ENCODE results near the gene GH2. TPM values are rescaled to one million over a fixed set of nuclear protein-coding genes. Genes with fewer than 3 reads are reported as not detected.
"Not testable (repeated sequence)": the region's sequence is repeated elsewhere in the genome, so short reads cannot be mapped to it uniquely, and the experiment has no call there.

GH2 gene
- total RNA-seq, 1 donor from 2014 or later, result 4.1 TPM

DNA sequence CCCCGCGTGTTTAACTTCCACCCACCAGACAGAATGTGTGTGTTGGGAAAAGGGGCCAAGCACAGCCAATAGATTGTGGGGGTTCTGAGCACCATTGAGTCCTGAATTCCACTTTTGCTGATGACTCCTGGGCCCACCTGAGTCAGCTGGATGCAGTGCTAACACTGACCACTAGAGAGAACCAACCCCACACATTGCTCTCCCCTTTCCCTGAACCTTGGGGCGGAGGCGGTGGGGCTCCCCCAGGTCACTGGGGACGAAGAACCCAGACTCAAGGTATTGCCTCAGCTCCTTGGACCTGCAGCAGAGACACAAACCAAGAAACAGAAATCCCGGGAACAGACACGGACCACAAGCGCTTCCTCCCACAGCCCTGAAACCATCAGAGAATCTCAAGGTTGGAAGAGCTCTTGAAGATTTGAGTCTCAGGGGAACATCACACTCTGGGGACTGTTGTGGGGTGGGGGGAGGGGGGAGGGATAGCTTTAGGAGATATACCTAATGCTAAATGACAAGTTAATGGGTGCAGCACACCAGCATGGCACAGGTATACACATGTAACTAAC lies 7.6 kb downstream of the GH2 start:
- DNase-seq (ENCODE audit: low spot score), result not testable (repeated sequence)

DNA sequence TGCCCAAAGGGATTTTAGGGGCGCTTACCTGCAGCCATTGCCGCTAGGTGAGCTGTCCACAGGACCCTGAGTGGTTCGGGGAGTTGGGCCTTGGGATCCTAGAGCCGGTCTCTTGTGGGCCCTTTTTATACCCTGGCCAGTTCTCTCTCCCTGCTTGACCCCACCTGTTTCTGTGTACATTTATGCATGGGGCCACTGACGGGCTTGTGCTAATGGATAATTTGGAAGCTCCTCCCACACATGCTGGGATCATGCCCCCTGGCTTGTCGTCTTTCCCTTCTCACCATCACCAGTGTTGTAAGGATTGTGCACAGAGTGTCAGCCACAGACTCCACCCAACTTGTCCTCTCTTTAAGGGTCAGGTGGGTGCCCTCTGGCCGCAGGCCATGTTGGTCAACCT lies 8.2 kb downstream of the GH2 start, which contains the start of gene CSH2:
CSH2 (minus strand) TSS at position 101 of the 400 bp plus-strand sequence; CDS start at position 38, 63 bp downstream.
- not testable (repeated sequence) for DNase-seq (ENCODE audit: low spot score)

DNA sequence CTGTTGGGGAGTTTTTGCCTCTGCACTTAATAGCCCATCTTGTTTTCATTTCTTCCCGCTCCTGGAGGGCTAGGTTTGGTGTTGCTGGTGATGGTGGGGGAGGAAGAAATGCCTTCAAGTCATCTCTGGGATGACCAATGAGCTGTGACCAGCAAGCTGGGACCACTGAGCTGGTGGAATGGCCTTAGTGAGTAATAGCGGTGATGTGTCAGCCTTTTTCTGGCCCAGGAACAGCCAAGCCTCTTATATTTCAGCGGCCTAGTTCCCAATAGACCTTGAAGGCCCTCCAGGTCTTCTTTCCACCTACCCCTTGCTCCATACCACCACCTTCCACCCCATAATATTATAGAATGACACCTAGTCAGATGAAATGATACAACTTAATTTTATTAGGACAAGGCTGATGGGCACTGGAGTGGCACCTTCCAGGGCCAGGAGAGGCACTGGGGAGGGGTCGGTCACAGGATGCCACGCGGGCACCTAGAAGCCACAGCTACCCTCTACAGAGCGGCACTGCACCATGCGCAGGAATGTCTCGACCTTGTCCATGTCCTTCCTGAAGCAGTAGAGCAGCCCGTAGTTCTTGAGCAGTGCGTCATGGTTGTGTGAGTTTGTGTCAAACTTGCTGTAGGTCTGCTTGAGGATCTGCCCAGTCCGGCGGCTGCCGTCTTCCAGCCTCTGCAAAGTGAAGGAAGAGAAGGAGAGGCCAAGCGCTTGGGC lies 9.9 kb downstream of the GH2 start:
- not testable (repeated sequence) for DNase-seq (ENCODE audit: low spot score)

DNA sequence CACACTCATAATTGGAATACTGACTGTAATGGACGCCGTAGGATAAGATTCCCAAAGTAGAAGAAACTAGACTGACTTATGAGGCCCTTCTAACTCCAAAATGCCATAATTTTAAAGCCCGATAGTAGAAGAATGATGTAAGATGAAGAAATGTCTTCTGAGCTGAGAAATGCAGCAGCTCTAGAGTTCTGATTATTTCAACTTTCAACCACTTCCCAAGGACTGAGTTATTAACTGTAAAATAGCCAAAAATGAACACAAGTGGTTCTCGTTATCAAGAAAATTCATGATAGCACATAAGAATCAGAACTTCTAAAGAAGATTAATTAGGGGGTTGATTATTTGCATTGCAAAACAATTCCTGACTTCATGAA lies 11.5 kb downstream of the GH2 start:
- not testable (repeated sequence) for DNase-seq (ENCODE audit: low spot score)

DNA sequence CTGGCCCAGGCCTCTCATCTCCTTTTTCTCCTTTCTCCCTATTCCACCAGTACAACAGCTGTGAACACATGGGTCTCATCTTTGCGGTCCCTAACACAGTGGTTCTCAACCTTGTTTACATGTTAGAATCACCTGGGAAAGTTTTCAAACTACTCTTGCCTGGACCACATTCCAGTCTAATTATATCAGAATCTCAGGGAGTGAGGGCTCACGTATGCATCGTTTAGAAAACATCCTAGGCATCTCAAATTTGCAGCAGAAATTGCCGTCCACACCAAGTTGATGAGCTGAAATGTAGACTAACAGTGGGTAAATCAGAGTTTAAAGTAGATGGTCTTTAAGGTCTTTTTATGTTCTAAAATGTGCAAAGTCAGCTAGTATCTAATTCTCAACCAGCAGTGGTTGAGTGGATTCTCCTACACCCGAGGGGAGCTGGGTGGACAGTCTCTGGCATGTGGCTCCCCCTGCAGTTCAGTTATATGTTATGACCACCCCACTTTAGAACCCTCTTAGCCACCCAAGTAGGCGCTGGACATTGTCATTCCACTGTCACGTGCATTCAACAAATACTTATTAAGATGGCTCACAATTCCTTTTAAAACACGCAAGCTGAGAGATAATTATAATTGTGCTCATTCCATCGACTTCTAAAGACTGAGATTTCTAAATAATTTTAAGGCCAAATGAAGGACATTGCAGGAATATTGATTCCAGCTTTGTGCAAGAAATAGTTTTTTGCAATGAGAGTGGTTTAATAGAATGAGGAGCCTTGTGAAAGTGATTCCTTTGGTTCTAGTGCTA lies 12.1 kb downstream of the GH2 start:
- DNase-seq (ENCODE audit: low spot score), result not testable (repeated sequence)

DNA sequence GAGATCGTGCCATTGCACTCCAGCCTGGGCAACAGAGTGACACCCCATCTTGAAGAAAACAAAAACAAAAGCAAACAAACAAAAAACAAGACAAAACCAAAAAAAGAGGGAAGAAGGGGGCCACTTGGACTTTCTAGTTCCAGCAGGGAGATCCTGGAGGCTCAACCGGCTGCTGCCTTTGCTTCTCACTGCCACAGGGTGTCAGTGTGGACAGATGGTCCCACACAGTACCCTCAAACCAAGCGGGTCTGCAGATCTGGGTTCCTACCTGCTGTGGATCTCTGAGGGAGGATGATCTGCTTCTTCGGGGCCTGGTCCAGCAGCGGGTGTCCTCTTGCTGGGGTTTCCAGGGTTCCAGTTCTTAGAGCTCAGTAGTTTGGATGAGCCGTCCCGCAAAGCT lies 15.1 kb downstream of the GH2 start:
- DNase-seq (ENCODE audit: low spot score), result not testable (repeated sequence)

DNA sequence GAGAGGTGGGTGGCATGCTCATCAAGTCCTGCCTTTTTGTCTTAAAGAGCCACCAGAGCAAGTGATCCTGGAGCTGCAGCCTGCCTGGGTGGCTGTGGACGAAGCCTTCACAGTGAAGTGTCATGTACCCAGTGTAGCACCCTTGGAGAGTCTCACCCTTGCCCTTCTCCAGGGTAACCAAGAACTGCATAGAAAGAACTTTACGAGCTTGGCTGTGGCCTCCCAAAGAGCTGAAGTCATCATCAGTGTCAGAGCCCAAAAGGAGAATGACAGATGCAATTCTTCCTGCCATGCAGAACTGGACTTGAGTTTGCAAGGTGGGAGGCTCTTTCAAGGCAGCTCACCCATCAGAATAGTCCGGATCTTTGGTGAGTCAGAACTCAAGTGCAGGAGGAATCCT lies 22.5 kb downstream of the GH2 start:
- DNase-seq (ENCODE audit: low spot score), result no peak

DNA sequence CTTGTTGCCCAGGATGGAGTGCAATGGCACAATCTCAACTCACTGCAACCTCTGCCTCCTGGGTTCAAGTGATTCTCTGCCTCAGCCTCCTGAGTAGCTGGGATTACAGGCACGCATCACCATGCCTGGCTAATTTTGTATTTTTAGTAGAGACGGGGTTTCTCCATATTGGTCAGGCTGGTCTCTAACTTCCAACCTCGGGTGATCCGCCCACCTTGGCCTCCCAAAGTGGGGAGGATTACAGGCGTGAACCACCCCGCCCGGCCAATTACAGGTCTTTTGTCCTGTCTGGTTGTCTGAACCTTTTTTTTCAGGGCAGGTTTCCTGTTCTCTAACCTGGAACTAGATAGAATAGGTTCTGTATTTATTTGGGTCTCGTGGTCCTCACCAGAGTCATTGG lies 25.3 kb downstream of the GH2 start:
- DNase-seq (ENCODE audit: low spot score), result not testable (repeated sequence)

DNA sequence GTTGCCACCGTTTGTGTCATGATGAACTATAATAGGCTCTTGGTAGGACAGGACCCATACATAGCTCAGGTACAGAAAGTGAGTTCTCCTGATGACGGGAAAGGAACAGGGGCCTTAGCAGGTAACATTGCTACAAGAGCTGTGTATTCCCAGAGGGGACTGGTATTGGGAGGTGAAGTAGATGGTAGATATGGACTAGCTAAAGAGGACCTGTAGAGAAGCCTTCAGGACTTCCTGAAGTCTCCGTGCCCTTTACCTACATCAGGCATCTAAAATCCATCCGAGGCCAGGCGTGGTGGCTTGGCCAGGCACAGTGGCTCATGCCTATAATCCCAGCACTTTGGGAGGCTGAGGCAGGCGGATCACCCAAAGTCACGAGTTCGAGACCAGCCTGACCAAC lies 26.6 kb downstream of the GH2 start:
- DNase-seq (ENCODE audit: low spot score), result no peak

DNA sequence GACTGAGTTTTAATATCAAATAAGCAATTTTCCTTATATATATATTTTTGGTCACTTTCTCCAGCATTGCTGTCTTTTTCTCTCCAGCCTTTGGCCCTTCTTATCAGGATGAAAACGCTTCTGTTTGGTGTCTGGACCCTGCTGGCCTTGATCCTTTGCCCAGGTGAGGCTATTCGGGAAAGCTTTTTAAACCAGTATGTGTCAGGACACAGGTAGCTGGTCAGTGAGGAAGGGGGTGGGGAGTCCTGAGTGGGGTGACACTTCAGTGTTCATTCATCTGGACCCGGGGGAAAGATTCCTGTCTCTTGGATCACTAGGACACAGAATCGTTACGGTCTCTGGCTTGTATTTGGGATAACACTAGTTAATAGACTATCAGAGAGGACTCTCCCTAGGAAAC lies 27.0 kb downstream of the GH2 start:
- no peak for DNase-seq (ENCODE audit: low spot score)

DNA sequence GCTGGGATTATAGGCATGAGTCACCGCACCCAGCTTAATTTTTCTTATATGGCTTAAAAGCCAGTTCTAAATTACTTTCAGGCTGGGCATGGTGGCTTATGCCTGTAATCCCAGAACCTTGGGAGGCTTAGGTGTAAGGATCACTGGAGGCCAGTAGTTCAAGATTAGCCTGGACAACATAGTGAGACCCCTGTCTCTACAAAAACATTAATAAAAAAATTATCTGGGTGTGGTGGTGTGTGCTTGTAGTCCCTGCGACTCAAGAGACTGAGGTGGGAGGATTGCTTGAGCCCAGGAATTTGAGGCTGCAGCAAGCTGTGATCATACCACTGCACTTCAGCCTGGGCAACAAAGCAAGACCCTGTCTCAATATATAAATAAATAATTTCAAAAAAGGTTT lies 28.5 kb downstream of the GH2 start:
- DNase-seq (ENCODE audit: low spot score), result no peak

DNA sequence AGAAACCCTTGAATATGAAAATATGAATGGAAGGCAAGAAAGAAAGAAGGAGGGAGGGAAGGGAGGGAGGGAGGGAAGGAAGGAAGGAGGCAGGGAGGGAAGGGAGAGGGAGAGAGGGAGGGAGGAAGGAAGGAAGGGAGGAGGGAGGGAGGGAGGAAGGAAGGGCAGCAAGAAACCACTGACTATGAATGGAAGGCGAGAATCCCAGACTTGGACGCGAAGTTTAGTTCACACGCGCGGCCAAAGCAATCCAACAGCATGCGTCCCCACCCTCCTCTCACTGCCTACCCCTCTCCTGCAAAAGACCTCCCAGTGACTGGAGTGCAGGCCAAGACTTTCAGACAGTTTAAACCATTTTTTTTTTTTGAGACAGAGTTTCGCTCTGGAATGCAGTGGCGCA lies 31.3 kb downstream of the GH2 start:
- no peak for DNase-seq (ENCODE audit: low spot score)

DNA sequence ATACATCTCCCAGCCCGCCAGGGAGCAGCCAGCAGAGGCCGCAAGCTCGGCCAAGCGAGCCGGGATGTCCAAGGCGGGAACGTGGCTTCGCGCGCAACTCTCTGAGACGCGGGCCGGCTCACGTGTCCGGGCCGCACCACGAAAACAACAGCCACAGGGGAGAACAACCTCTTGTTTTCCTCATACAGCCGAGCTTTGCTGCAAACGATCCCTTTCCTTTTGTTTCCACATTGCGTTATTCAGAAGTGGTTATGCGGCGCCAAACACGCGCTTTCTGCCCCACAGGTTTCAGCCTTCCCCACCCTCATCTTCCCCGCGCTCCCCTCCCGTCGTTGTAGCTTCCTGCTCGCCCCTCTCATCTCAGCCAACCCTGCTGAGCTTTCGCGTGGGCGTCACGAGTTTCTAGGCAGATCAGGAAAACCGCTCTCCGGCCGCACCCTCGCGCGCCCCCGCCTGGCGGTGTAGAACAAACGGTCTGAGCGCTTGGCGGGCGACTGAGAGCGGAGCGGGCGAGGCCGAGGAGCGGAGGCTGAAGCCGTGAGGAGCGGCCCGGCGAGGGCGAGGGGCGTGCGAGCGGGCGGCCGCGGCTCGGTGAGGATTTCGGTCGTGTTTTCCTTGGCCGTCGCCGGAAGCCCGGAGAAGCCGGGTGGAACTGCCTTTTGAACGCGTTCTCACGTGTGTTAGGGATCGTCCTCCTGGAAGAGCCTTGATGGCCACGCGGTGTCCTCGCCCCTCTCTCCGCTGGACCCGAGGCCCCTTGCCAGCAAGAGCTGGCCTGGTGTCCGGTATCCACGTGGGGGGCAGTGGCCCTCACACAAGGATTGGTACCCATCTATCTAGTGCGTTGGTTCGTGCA lies 32.7 kb downstream of the GH2 start:
- peak; percentile 91 for DNase-seq (ENCODE audit: low spot score)

DNA sequence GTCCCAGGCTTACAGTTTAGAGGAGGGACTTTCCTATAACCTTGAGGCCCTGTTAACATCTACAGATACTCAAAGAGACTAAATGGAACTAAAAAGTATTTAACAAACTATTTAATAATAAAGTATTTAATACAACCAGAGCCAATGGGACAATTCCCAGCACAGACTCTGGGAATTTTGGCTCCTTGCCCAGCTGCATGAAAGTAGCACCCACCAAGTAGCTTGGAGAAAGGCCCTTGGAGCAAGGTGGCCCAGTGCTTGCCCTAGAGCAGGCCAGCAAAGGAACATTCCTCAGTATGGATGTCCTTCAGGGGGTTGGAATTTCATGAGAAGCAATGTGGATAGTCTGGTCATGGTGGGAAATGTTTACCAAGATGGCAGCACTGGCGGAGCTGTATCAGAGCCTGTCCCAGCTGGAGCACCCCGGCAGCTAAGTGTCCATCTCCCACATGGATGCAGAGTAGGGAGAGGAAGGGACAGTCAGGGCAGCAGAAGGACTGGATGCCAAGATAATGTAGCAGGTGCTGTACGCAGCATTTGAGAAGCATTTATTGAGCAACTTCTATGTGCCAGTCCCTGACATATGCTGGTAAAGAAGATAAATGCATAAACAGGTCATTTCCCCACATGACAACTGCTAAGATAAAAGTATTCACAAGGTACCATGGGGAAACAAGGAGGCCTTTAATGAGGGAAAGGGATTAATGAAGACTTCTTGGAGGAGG lies 34.1 kb downstream of the GH2 start:
- DNase-seq (ENCODE audit: low spot score), result no peak

DNA sequence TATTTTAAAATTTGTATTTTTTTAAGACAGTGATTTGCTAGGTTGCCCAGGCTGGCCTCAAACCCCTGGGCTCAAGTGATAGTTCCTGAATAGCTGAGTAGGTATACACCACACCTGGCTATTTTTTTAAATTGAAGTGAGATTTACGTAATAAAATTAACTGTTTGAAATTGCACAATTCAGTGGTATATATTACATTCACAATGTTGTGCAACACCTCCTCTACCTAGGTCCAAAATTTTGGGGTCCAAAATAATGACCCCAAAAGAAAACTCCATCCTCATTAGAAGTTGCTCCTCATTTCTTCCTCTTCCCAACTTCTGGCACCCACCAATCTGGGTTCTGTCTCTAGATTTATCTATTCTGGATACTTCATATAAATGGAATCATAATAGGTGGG lies 36.2 kb downstream of the GH2 start:
- DNase-seq (ENCODE audit: low spot score), result no peak

DNA sequence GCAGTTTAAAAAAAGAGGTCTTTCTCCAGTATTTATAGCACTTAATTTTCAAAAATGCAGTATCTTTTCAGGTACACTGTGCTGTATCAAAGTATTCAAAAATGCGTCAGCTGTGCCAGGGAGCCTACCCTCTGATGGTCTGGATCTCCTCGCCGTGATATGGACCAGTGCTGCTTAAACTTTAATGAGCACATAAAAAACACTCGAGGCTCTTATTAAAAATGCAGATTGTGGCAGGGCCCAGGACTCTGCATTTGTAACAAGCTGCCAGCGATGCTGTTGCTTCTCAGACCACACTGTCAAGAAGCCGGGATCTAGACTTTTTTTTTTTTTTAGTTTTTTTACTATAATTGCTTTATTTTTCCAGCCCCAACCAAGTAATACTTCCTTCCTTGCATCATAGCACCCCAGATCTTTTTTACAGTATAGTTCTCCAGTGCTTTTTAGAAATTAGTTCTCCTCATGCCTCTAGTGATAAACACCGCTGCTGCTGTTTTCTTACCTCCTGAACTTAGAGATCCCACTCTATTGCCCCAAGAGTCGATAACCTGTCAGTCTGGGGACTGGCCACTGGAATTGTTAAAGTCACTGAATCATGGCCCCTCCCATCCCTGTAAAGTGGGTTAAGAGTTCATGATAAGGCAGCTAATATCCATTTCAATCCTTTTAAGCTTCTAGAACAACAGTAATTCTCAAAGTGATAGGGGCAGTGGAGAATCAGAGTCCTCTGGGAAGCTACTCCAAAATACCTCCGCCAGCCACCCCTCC lies 37.6 kb downstream of the GH2 start:
- DNase-seq (ENCODE audit: low spot score), result peak; percentile 72

DNA sequence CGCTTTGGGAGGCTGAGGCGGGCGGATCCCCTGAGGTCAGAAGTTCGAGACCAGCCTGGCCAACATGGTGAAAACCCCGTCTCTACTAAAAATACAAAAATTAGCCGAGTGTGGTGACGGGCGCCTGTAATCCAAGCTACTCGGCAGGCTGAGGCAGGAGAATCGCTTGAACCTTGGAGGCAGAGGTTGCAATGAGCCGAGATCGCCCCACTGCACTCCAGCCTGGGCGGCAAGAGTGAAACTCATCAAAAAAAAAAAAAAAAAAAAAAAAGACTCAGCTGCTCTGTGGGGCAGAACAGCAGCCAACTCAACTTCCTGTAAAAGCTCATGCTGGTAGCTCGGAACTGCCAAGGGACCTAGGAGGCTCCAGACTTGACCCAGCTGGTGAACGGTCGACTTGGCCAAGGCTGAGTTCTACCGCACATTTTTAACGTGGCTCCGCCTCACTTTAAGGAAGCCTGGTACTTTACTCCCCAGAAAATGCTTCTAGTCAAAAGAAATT lies 38.3 kb downstream of the GH2 start:
- DNase-seq (ENCODE audit: low spot score), result peak; percentile 84

DNA sequence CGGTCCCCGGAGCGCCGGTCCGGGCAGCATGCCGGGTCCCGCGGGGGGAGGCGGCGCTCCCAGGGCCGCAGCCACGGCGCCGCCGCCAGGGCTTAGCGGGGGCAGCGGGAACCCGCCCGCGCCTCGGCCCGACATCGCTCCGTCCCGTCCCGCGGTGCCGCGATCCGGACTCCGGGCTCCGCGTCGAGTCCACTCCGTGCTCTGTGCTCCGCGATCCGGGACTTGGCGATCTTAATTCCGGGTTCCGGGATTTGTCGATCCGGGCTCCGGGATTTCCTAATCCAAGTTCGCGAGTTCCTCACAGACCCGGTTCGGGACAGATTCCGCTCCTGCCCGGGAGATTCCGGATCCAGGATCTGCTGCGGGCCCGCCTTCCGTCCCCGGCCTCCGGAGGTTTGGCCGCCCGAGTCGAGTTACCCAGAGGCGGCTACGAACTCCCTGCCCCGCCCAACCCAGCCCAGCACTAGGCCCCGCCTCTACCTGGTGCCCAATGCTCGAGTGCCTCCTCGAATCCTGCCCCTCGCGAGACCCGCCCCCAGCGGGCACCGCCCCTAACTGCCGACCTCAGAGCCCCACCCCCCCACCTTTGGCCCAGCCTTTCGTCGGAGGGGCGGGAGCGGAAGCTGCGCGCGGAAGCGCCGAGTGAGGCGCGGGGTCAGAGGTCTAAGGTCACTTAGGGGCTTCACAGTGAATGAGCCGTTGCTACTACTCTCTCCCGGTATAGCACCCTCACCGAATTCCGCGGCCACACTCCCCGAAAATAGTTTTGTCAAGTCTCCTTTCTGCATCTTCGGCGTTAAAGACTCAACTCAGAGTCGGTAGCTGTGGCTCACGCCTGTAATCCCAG lies 39.0 kb downstream of the GH2 start, which contains the start of gene SMARCD2:
SMARCD2 (minus strand) TSS at position 146 of the 847 bp plus-strand sequence; CDS start at position 135, 11 bp downstream.
- peak; percentile 99 for DNase-seq (ENCODE audit: low spot score)

DNA sequence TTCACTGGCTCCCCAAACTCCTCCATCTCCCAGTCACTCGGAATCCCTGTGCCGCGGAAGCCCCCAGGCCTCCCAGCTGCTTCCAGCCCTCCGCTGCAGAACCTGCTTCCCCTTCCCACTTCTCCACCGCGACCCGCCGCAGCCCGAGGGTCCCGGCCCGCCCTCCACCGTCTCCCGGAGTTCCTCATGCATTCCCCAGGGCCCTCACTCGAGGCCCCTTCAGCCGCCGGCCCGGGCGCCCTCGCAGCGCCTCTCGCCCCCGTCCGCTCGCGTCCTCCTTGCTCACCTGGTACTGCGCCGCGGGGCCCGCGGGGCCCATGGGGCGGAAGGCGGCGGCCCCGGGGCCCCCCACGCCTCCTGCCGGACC lies 39.6 kb downstream of the GH2 start:
- DNase-seq (ENCODE audit: low spot score), result no peak

All from umbilical cord (tissue), 2 donors.